Panc1 (cell line): ENCODE results near the gene KCNIP4. TPM values are rescaled to one million over a fixed set of nuclear protein-coding genes. Genes with fewer than 3 reads are reported as not detected.

Source experiments
- ATAC-seq: fragments of 200-7000 bp; cut with Tn5 transposase; 2 replicates; pipeline ENCODE4 v1.9.1; 2020; ENCODE audit warnings: mild to moderate bottlenecking, moderate library complexity
- BruUV-seq: library from RNA; stranded (reverse); fragments of 400-500 nt; replicated peaks from 2 replicates; lab custom pipeline; 2021; lab: Mats Ljungman, UMichigan
- CTCF ChIA-PET: fragments of 300-600 bp; sonication (Branson Sonifier 250); formaldehyde crosslinking; loops from one replicate; lab custom pipeline; 2022; ENCODE audit warnings: antibody characterized with exemption; lab: Charles Lee
- POLR2A ChIA-PET: fragments of 300-600 bp; sonication (Branson Sonifier 250); formaldehyde crosslinking; loops from one replicate; lab custom pipeline; 2022; ENCODE audit warnings: antibody characterized with exemption; lab: Charles Lee
- DNase-seq: peaks from one replicate; pipeline ENCODE4 v3.0.0-alpha.2; 2010; ENCODE audit warnings: low read depth, low spot score
- H3K27ac ChIP-seq: 2 replicates; pipeline ENCODE4 v1.5.1; 2011; ENCODE audit warnings: mild to moderate bottlenecking, low read length, inconsistent platforms
- H3K27me3 ChIP-seq: fragments of 200-500 bp; sonication (Bioruptor generic); 2 replicates; pipeline ENCODE4 v1.6.0; 2014; ENCODE audit warnings: low read length, inconsistent platforms; ENCODE audit not compliant: control insufficient read depth, insufficient read depth
- H3K36me3 ChIP-seq: fragments of 200-500 bp; sonication (Bioruptor generic); 2 replicates; pipeline ENCODE4 v1.5.1; 2014; ENCODE audit warnings: inconsistent platforms, mild to moderate bottlenecking, low read length, moderate library complexity; ENCODE audit not compliant: control insufficient read depth, insufficient read depth
- H3K4me1 ChIP-seq: 2 replicates; pipeline ENCODE4 v1.5.1; 2011; ENCODE audit warnings: inconsistent platforms, mild to moderate bottlenecking, low read length, moderate library complexity; ENCODE audit not compliant: control insufficient read depth, insufficient read depth
- H3K4me3 ChIP-seq, 2 experiments: 2 replicates each; pipeline ENCODE4 v1.5.1; 2011 to 2012; ENCODE audit warnings: low read depth in 2 of 2, low read length in 2 of 2, mild to moderate bottlenecking in 2 of 2, inconsistent platforms in 1 of 2, moderate library complexity in 1 of 2
- H3K9me3 ChIP-seq: fragments of 200-500 bp; sonication (Bioruptor generic); 2 replicates; pipeline ENCODE4 v1.5.1; 2014; ENCODE audit warnings: low read depth, mild to moderate bottlenecking, inconsistent platforms, low read length, moderate library complexity; ENCODE audit not compliant: control insufficient read depth, insufficient read depth
- POLR2AphosphoS5 ChIP-seq: IDR thresholded peaks from 2 replicates; pipeline ENCODE4 v1.6.1; 2012; ENCODE audit warnings: mild to moderate bottlenecking, low read depth, low read length, moderate library complexity
- REST ChIP-seq, 2 experiments: IDR thresholded peaks; 2 replicates each; pipeline ENCODE4 v1.6.1; 2011 to 2012; ENCODE audit warnings: low read depth in 2 of 2, control low read depth in 1 of 2, low read length in 1 of 2, mild to moderate bottlenecking in 1 of 2, moderate library complexity in 1 of 2; ENCODE audit not compliant: insufficient read depth in 1 of 2
- SIN3A ChIP-seq: IDR thresholded peaks from 2 replicates; pipeline ENCODE4 v1.6.1; 2012; ENCODE audit warnings: low read depth, mild to moderate bottlenecking, low read length, moderate library complexity, borderline replicate concordance; ENCODE audit not compliant: insufficient read depth
- TCF7L2 ChIP-seq: IDR thresholded peaks from 2 replicates; pipeline ENCODE4 v1.6.1; 2011; ENCODE audit warnings: mild to moderate bottlenecking, low read depth, low read length, inconsistent platforms
- in situ Hi-C: cut with HindIII; loops from 2 replicates; pipeline ENCODE4 v1.10.0; 2016; ENCODE audit warnings: low sequenced_read_pairs, low pct_unique_long_range_greater_than_20kb
- intact Hi-C: fragments of 100-400 bp; cut with micrococcal nuclease; formaldehyde crosslinking; loops from one replicate; pipeline ENCODE4 v1.10.0; 2022; ENCODE audit not compliant: unreplicated experiment
- total RNA-seq: library from RNA; stranded (reverse); gene quantifications from one replicate; pipeline ENCODE4 v1.2.1, GENCODE V29; 2021; ENCODE audit not compliant: unreplicated experiment
- TF ChIP-seq, protein P1 (sequence below): fragments of 450-650 bp; IDR thresholded peaks from 2 replicates; pipeline ENCODE4 v1.5.1; 2017; ENCODE audit warnings: mild to moderate bottlenecking

Gene KCNIP4
- total RNA-seq, 1 experiment from 2014 or later: not detected

DNA sequence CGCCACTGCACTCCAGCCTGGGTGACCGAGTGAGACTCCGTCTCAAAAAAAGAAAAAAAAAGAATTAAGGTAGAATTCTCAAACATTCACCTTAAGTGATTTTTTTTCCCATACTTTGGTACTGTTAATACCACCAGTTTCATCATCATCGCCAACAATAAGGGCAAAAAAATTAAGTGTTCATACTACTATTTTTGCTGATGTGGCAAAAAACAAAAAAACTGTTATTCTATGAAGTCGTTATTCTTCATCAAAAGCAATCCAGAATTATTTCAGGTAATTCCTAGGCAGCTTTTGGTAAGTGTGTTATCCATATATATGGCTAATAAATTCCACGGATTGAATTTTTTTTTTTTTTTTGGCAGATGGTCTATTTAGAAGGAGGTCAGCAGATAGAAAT is 85.7 kb downstream of the KCNIP4 start:
- H3K4me1 ChIP-seq: no peaks in the 10 kb centered on the region
- ChIA-PET POLR2A (no interaction called here), CTCF (no interaction called here)
- in situ Hi-C loops: no loop called here
- intact Hi-C loops: no loop called here
- H3K27me3 ChIP-seq: no peaks in the 10 kb centered on the region
- H3K4me3 ChIP-seq: no peak overlapping the region
- no TSS peak for BruUV-seq
- H3K9me3 ChIP-seq: no peaks in the 10 kb centered on the region
- TF ChIP-seq POLR2AphosphoS5 (no peak), TCF7L2 (no peak), REST (IDR thresholded peaks at IDR 0.05; ENCODE audit: insufficient read depth in 1 of 2, low read depth in 2 of 2, low read length in 1 of 2) (no peak), SIN3A (no peak)
- TF ChIP-seq, protein P1, sequence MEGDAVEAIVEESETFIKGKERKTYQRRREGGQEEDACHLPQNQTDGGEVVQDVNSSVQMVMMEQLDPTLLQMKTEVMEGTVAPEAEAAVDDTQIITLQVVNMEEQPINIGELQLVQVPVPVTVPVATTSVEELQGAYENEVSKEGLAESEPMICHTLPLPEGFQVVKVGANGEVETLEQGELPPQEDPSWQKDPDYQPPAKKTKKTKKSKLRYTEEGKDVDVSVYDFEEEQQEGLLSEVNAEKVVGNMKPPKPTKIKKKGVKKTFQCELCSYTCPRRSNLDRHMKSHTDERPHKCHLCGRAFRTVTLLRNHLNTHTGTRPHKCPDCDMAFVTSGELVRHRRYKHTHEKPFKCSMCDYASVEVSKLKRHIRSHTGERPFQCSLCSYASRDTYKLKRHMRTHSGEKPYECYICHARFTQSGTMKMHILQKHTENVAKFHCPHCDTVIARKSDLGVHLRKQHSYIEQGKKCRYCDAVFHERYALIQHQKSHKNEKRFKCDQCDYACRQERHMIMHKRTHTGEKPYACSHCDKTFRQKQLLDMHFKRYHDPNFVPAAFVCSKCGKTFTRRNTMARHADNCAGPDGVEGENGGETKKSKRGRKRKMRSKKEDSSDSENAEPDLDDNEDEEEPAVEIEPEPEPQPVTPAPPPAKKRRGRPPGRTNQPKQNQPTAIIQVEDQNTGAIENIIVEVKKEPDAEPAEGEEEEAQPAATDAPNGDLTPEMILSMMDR: no peak
- H3K36me3 ChIP-seq: no peaks in the 10 kb centered on the region
- DNase-seq: no peak
- ATAC-seq: no peak
- no peak overlapping the region for H3K27ac ChIP-seq

GRCh38 chr4:21858971-21859370 is 89.6 kb downstream of the KCNIP4 start:
- ChIA-PET CTCF (no interaction called here), POLR2A (no interaction called here)
- DNase-seq: no peak
- no peak overlapping the region for H3K4me3 ChIP-seq
- no peak for TF ChIP-seq POLR2AphosphoS5
- TF ChIP-seq, protein P1: no peak
- no peak for TF ChIP-seq REST (IDR thresholded peaks at IDR 0.05; ENCODE audit: insufficient read depth in 1 of 2, low read depth in 2 of 2, low read length in 1 of 2)
- TF ChIP-seq TCF7L2: no peak
- no peak for TF ChIP-seq SIN3A
- intact Hi-C loops (no loop called here), in situ Hi-C loops (no loop called here)
- H3K27ac ChIP-seq: no peak overlapping the region
- no peaks in the 10 kb centered on the region for H3K4me1 ChIP-seq
- BruUV-seq: no TSS peak
- no peaks in the 10 kb centered on the region for H3K27me3 ChIP-seq
- H3K36me3 ChIP-seq: no peaks in the 10 kb centered on the region
- no peak for ATAC-seq
- H3K9me3 ChIP-seq: no peaks in the 10 kb centered on the region
